HepG2 (cell line): ENCODE data around the gene TET3. TPM values are rescaled to one million over a fixed set of nuclear protein-coding genes. Genes with fewer than 3 reads are reported as not detected.
A peak's percentile ranks its signal among the peaks of the same experiment; 100 is the strongest.

ENCODE experiments used
- CBX1 ChIP-seq: IDR thresholded peaks from one replicate; pipeline ENCODE4 v1.6.1; 2016; ENCODE audit warnings: antibody characterized with exemption, low read depth
- GABPA ChIP-seq, 2 experiments: IDR thresholded peaks; 2 replicates each; pipeline ENCODE4 v1.6.1; 2011 to 2016; ENCODE audit warnings: low read depth in 2 of 2, low read length in 1 of 2, missing biosample characterization in 1 of 2, missing genetic modification characterization in 1 of 2
- KDM1A ChIP-seq: IDR thresholded peaks from 2 replicates; pipeline ENCODE4 v1.6.1; 2016; ENCODE audit warnings: missing compliant biosample characterization
- MEF2D ChIP-seq: sonication (generic); formaldehyde crosslinking; IDR thresholded peaks from 2 replicates; pipeline ENCODE4 v1.5.1; 2020; ENCODE audit warnings: mild to moderate bottlenecking, missing genetic modification reagents
- NKX3-1 ChIP-seq: sonication (generic); formaldehyde crosslinking; IDR thresholded peaks from 2 replicates; pipeline ENCODE4 v1.5.0; 2020; ENCODE audit warnings: missing genetic modification reagents
- PHB2 ChIP-seq: fragments of 450-650 bp; IDR thresholded peaks from 2 replicates; pipeline ENCODE4 v1.6.1; 2018; ENCODE audit not compliant: partially characterized antibody
- RXRA ChIP-seq: sonication (generic); formaldehyde crosslinking; IDR thresholded peaks from 2 replicates; pipeline ENCODE4 v1.5.1; 2020; ENCODE audit warnings: missing genetic modification reagents
- ZBTB21 ChIP-seq: sonication (generic); formaldehyde crosslinking; IDR thresholded peaks from 2 replicates; pipeline ENCODE4 v1.4.0; 2020; ENCODE audit warnings: missing genetic modification reagents
- ZBTB40 ChIP-seq, 2 experiments: fragments of 450-650 bp in 1 of 2; sonication (generic) in 1 of 2; formaldehyde crosslinking in 1 of 2; IDR thresholded peaks; 2 replicates each; pipeline versions ENCODE4 v1.6.1 to v1.8.0; 2016 to 2022; ENCODE audit warnings: antibody characterized with exemption in 1 of 2, mild to moderate bottlenecking in 1 of 2, missing genetic modification reagents in 1 of 2
- ZNF263 ChIP-seq: sonication (generic); formaldehyde crosslinking; IDR thresholded peaks from 2 replicates; pipeline ENCODE4 v1.4.0; 2020; ENCODE audit warnings: missing genetic modification reagents
- ZNF460 ChIP-seq: sonication (generic); formaldehyde crosslinking; IDR thresholded peaks from 2 replicates; pipeline ENCODE4 v1.5.1; 2020; ENCODE audit warnings: missing genetic modification reagents, mild to moderate bottlenecking, borderline replicate concordance
- ZNF562 ChIP-seq: sonication (generic); formaldehyde crosslinking; IDR thresholded peaks from 2 replicates; pipeline ENCODE4 v1.8.0; 2022; ENCODE audit warnings: missing genetic modification reagents, borderline replicate concordance
- ZNF574 ChIP-seq: sonication (generic); formaldehyde crosslinking; IDR thresholded peaks from 2 replicates; pipeline ENCODE4 v1.4.0; 2020; ENCODE audit warnings: missing genetic modification reagents
- ZNF839 ChIP-seq: sonication (generic); formaldehyde crosslinking; IDR thresholded peaks from 2 replicates; pipeline ENCODE4 v1.4.0; 2020; ENCODE audit warnings: missing genetic modification reagents, mild to moderate bottlenecking, borderline replicate concordance
- ZUFSP ChIP-seq: sonication (generic); formaldehyde crosslinking; IDR thresholded peaks from 2 replicates; pipeline ENCODE4 v1.9.0; 2021; ENCODE audit warnings: missing genetic modification reagents, mild to moderate bottlenecking, borderline replicate concordance
- polyA plus RNA-seq, 8 experiments: library from polyadenylated mRNA; depleted of rRNA in 3 of 8; stranded (reverse) in 7 of 8; unstranded in 1 of 8; fragments of >200 nt; fragmentation: Illumina TruSeq in 4 of 8; extraction: Trizol in 4 of 8; gene quantifications; 2 replicates each; pipeline versions ENCODE4 v1.2.1 to v1.2.3, GENCODE V29; 2011 to 2016; ENCODE audit warnings: low read depth in 4 of 8, missing spikeins in 1 of 8, mixed read lengths in 1 of 8; ENCODE audit not compliant: insufficient read depth in 1 of 8
- total RNA-seq, 5 experiments: library from RNA; depleted of rRNA; stranded (reverse); fragments of >200 nt; fragmentation: Illumina TruSeq; extraction: Trizol; gene quantifications; 2 replicates each; pipeline ENCODE4 v1.2.3, GENCODE V29; 2016; ENCODE audit warnings: low read depth in 1 of 5

The TET3 gene
- total and polyA plus RNA-seq, 2 of the 13 experiments (the other 11 are each of a cell fraction or from before 2014, with no cell fraction given), result 4.3 to 6.8 TPM

GRCh38 chr2:74002505-74003421 lies 18.1 kb downstream of the TET3 start (continued):
- TF ChIP-seq ZNF562 (no peak), ZBTB40 (IDR thresholded peaks at IDR 0.05) (no peak), ZBTB40 (CRISPR knock-in tag; IDR thresholded peaks at IDR 0.05) (no peak; the same call in 1 of the 2 replicates), ZBTB21 (CRISPR knock-in tag) (no peak), RXRA (CRISPR knock-in tag) (0 out of 2 replicates have a peak, but pooled peaks have one; percentile 18), PHB2 (no peak), ZUFSP (CRISPR knock-in tag) (no peak), ZNF263 (no peak), KDM1A (CRISPR knock-in tag) (no peak), ZNF460 (CRISPR knock-in tag) (no peak), NKX3-1 (CRISPR knock-in tag) (no peak), GABPA (IDR thresholded peaks at IDR 0.05; ENCODE audit: low read depth, low read length) (no peak), GABPA (CRISPR knock-in tag; IDR thresholded peaks at IDR 0.05; ENCODE audit: low read depth) (no peak), ZNF839 (CRISPR knock-in tag) (no peak), MEF2D (CRISPR knock-in tag) (no peak), ZNF574 (CRISPR knock-in tag) (peak; percentile 64), CBX1 (no peak)
